ENCODE measurements around the gene ZNF507.

Gene ZNF507

GRCh38 chr19:32396046-32396652, 50.7 kb downstream of the ZNF507 start (continued):
- TF ChIP-seq CSRNP3 (CRISPR knock-in tag; IDR thresholded peaks at IDR 0.05) (no peak), ZNF565 (CRISPR knock-in tag; conservative IDR thresholded peaks at IDR 0.05; ENCODE audit: low read depth) (no peak), TSHZ2 (CRISPR knock-in tag; IDR thresholded peaks at IDR 0.05) (no peak)

- no peak for TF ChIP-seq ISL1 (CRISPR knock-in tag; IDR thresholded peaks at IDR 0.05)
- TF ChIP-seq PPARA (CRISPR knock-in tag; IDR thresholded peaks at IDR 0.05; ENCODE audit: borderline replicate concordance): no peak
- no peak for TF ChIP-seq OSR1 (CRISPR knock-in tag; IDR thresholded peaks at IDR 0.05)
- no peak for TF ChIP-seq ZNF70 (CRISPR knock-in tag; IDR thresholded peaks at IDR 0.05)
- no peak for TF ChIP-seq ZFP3 (CRISPR knock-in tag; IDR thresholded peaks at IDR 0.05)
- no peak for TF ChIP-seq CREB5 (CRISPR knock-in tag; IDR thresholded peaks at IDR 0.05; ENCODE audit: low read depth)
- no peak for TF ChIP-seq ZC3H10 (CRISPR knock-in tag; IDR thresholded peaks at IDR 0.05)
- no peak for TF ChIP-seq ARNTL (CRISPR knock-in tag; IDR thresholded peaks at IDR 0.05; ENCODE audit: borderline replicate concordance, low read depth)
- TF ChIP-seq TCF4 (CRISPR knock-in tag; IDR thresholded peaks at IDR 0.05; ENCODE audit: borderline replicate concordance): no peak
- no peak for TF ChIP-seq ZNF8 (CRISPR knock-in tag; IDR thresholded peaks at IDR 0.05)
- TF ChIP-seq PATZ1 (CRISPR knock-in tag; IDR thresholded peaks at IDR 0.05; ENCODE audit: borderline replicate concordance): no peak
- no peak for TF ChIP-seq POU6F1 (CRISPR knock-in tag; IDR thresholded peaks at IDR 0.05; ENCODE audit: borderline replicate concordance, low read depth)
- TF ChIP-seq ESRRG (CRISPR knock-in tag; IDR thresholded peaks at IDR 0.05): no peak
- TF ChIP-seq CSDC2 (CRISPR knock-in tag; IDR thresholded peaks at IDR 0.05): no peak
- no peak for TF ChIP-seq GLIS3 (CRISPR knock-in tag; IDR thresholded peaks at IDR 0.05)
- TF ChIP-seq ZNF565 (CRISPR knock-in tag; conservative IDR thresholded peaks at IDR 0.05; ENCODE audit: low read depth): no peak
- TF ChIP-seq SNAI2 (CRISPR knock-in tag; IDR thresholded peaks at IDR 0.05): no peak
- TF ChIP-seq TSHZ2 (CRISPR knock-in tag; IDR thresholded peaks at IDR 0.05): no peak
- ATAC-seq: peak; percentile 71
Observed at GRCh38 chr19:32397671-32398101, 52.3 kb downstream of the ZNF507 start.

Data from SK-N-SH treated with all-trans-retinoic acid at 6 μM for 48 hours (cell line).